Cardiac muscle cell (in vitro differentiated cells and primary cell): ENCODE results near the gene FN3K. TPM values are rescaled to one million over a fixed set of nuclear protein-coding genes. Genes with fewer than 3 reads are reported as not detected.

ENCODE experiments used
- DNase-seq, 2 donors: peaks; one replicate each; pipeline versions ENCODE4 v3.0.0 to v3.0.0-alpha.2; 2010 to 2017; ENCODE audit warnings: low read depth in 1 of 2, low spot score in 1 of 2
- H3K27ac ChIP-seq: fragments of 200-600 bp; sonication (generic); 2 replicates; pipeline ENCODE4 v1.5.1; 2016
- H3K27me3 ChIP-seq: fragments of 200-600 bp; sonication (generic); 2 replicates; pipeline ENCODE4 v1.6.0; 2016; ENCODE audit warnings: control low read depth
- H3K36me3 ChIP-seq: fragments of 200-600 bp; sonication (generic); 2 replicates; pipeline ENCODE4 v1.5.1; 2016; ENCODE audit warnings: control low read depth
- H3K4me1 ChIP-seq: fragments of 200-600 bp; sonication (generic); 2 replicates; pipeline ENCODE4 v1.8.1; 2017; ENCODE audit warnings: low read depth, mild to moderate bottlenecking, mixed run types
- H3K4me3 ChIP-seq: fragments of 200-600 bp; sonication (generic); 2 replicates; pipeline ENCODE4 v1.5.1; 2016; ENCODE audit warnings: mild to moderate bottlenecking
- H3K9me3 ChIP-seq: fragments of 200-600 bp; sonication (generic); 2 replicates; pipeline ENCODE4 v1.5.1; 2017; ENCODE audit warnings: low read depth, mild to moderate bottlenecking, control low read depth
- polyA plus RNA-seq: library from polyadenylated mRNA; unstranded; fragments of >200 nt; fragmentation: Nextera tagmentation; extraction: Ambion mirVana; gene quantifications from 2 replicates; pipeline ENCODE4 v1.2.1, GENCODE V29; 2016
- total RNA-seq: library from RNA; depleted of rRNA; stranded (reverse); fragments of >200 nt; gene quantifications from 2 replicates; pipeline ENCODE4 v1.2.3, GENCODE V29; 2016
- TF ChIP-seq, protein P1 (sequence below): IDR thresholded peaks from 2 replicates; pipeline ENCODE4 v1.5.1; 2012; ENCODE audit warnings: low read depth, mild to moderate bottlenecking, low read length

Gene FN3K
- total and polyA plus RNA-seq, 2 experiments from 2014 or later, result 10.3 to 20.6 TPM

- Histone ChIP-seq H3K4me3 (no peak overlapping the region), H3K27ac (no peak overlapping the region), H3K4me1 (no peaks in the 10 kb centered on the region), H3K9me3 (no peaks in the 10 kb centered on the region), H3K36me3 (no peaks in the 10 kb centered on the region), H3K27me3 (no peaks in the 10 kb centered on the region)
- TF ChIP-seq, protein P1, sequence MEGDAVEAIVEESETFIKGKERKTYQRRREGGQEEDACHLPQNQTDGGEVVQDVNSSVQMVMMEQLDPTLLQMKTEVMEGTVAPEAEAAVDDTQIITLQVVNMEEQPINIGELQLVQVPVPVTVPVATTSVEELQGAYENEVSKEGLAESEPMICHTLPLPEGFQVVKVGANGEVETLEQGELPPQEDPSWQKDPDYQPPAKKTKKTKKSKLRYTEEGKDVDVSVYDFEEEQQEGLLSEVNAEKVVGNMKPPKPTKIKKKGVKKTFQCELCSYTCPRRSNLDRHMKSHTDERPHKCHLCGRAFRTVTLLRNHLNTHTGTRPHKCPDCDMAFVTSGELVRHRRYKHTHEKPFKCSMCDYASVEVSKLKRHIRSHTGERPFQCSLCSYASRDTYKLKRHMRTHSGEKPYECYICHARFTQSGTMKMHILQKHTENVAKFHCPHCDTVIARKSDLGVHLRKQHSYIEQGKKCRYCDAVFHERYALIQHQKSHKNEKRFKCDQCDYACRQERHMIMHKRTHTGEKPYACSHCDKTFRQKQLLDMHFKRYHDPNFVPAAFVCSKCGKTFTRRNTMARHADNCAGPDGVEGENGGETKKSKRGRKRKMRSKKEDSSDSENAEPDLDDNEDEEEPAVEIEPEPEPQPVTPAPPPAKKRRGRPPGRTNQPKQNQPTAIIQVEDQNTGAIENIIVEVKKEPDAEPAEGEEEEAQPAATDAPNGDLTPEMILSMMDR, result no peak
- DNase-seq, result no peak
Measured at GRCh38 chr17:82705756-82706155, 29.7 kb upstream of the FN3K start.

DNA sequence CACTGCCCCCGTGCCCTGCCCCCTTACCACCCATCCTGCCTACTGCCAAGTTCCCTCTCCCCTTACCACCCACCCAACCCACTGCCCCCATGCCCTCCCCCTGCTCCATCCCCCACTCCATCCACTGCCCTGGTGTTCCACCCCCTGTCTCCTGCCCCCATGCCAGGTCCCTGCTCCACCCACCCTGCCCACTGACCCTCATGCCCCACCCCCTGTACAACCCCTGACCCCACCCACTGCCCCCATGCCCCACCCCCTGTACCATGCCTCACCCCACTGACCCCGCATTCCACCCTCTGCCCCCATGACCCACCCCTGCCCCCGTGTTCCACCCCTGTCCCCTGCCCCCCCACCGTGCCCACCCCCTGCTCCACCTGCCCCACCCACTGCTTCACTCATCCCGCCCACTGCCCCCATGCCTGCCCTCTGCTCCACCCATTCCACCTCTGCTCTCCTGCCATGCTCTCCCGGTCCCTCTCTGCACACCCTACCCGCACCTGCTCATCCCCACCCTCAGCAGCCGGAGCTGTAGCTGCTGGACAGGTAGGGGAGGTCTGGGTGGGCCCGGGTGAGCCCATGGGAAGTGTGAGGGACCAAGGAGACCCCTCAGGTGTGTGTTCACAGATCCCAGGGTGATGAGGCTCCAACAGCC is 26.3 kb upstream of the FN3K start:
- Histone ChIP-seq H3K27me3 (no peaks in the 10 kb centered on the region), H3K9me3 (no peaks in the 10 kb centered on the region), H3K27ac (no peak overlapping the region), H3K4me1 (no peaks in the 10 kb centered on the region), H3K36me3 (no peaks in the 10 kb centered on the region), H3K4me3 (no peak overlapping the region)
- TF ChIP-seq, protein P1, result no peak
- no peak for DNase-seq

GRCh38 chr17:82709676-82710498 is 25.5 kb upstream of the FN3K start:
- H3K27me3 ChIP-seq, result no peaks in the 10 kb centered on the region
- H3K4me3 ChIP-seq, result no peak overlapping the region
- DNase-seq, result no peak
- no peaks in the 10 kb centered on the region for H3K4me1 ChIP-seq
- TF ChIP-seq, protein P1, result no peak
- H3K27ac ChIP-seq, result no peak overlapping the region
- H3K36me3 ChIP-seq, result no peaks in the 10 kb centered on the region
- H3K9me3 ChIP-seq, result no peaks in the 10 kb centered on the region

DNA sequence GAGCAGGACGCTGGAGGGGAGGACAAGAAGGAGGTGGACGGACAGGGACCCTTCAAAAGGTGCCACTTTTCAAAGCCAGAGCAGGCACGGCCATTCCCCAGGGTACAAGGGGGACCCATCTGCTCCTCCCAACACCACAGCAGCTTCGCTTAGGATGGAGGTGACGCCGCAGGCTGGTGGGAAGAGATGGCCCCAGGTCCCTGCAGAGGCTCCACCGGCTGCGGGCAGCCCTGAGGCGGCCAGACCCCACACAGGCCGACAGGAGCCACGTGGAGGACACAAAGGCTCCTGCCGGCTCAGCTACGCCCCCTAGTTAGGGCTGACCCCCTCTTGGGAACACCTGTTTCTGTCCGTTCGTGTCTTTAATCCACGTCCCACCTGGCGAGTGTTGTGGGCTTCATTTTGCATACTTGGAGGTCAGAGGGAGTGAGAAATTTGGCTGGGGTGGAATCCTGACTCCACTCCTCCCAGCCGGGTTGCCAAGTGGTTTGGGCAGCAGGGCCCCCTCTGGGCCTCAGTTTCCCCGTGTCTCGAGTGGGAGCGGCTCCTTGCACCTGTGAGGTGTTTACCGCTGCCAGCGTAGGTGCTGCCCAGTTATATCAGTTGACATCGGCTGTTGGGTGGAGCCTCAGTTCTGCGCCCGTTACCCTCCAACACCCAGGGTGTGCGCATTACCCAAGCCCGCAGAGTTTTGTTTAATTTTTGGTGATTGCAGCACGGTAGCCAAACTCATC is 24.7 kb upstream of the FN3K start:
- no peak overlapping the region for H3K4me3 ChIP-seq
- H3K27ac ChIP-seq, result no peak overlapping the region
- no peak for DNase-seq
- H3K36me3 ChIP-seq, result no peaks in the 10 kb centered on the region
- TF ChIP-seq, protein P1, result no peak
- no peaks in the 10 kb centered on the region for H3K4me1 ChIP-seq
- H3K9me3 ChIP-seq, result no peaks in the 10 kb centered on the region
- H3K27me3 ChIP-seq, result no peaks in the 10 kb centered on the region

DNA sequence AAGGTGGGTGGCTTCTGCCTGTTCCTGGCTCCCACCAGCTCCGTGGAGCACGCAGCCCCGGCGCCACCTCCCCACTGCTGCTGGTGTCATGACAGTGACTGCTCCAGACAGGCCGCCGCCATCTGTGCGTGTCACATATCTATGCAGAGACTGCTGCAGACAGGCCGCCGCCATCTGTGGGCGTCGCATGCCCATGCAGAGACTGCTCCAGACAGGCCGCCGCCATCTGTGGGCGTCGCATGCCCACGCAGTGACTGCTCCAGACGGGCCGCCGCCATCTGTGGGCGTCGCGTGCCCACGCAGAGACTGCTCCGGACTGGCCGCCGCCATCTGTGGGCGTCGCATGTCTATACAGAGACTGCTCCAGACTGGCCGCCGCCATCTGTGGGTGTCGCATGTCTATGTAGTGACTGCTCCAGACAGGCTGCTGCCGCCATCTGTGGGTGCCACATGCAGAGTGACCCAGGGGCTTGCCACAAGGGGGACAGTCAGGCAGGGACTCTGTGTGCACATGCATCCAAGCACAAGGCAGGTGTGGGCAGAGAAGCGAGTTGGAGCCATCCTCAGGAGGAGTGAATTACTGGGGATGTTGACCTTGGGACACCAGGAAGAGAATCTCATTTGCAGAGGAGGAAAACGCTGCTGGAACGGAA is 22.2 kb upstream of the FN3K start:
- Histone ChIP-seq H3K27ac (no peak overlapping the region), H3K4me3 (no peak overlapping the region), H3K4me1 (no peaks in the 10 kb centered on the region), H3K36me3 (no peaks in the 10 kb centered on the region), H3K9me3 (no peaks in the 10 kb centered on the region), H3K27me3 (no peaks in the 10 kb centered on the region)
- no peak for DNase-seq
- TF ChIP-seq, protein P1, result no peak
